Measurements from ENCODE around the gene CTU1. TPM values are rescaled to one million over a fixed set of nuclear protein-coding genes. Genes with fewer than 3 reads are reported as not detected.

Gene CTU1
- total and polyA plus RNA-seq, 2 of the 4 experiments (the other 2 are of a cell fraction) = 2.0 to 3.3 TPM

DNA sequence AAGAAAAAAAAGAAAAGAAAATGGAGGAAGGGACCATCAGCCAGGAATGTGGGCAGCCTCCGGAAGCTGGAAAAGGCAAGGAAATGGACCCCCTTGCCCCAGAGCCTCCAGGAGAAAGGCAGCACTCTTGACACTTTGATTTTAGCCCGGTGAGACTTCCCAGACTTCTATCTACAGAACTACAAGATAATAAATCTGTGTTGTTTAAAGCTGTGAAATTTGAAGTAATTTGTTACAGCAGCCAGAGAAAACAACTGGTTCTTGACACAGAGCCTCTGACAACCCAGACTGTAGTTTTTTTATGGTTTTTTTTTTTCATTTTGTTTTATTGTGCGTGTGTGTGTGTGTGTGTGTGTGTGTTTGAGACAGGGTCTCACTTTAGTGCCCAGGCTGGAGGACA, 7.6 kb downstream of the CTU1 start:
- no peak for ATAC-seq (ENCODE audit: low read depth)
- Histone ChIP-seq H3K4me2 (ENCODE audit: low read depth, low read length) (no peak overlapping the region), H3K4me1 (ENCODE audit: control insufficient read depth, insufficient read depth, low read length) (no peaks in the 10 kb centered on the region), H3K56ac (ENCODE audit: extremely low read depth, insufficient read depth, low read length) (no peak overlapping the region), H2AK5ac (ENCODE audit: low read depth, low read length) (no peak overlapping the region), H4K8ac (ENCODE audit: low read depth in 2 of 2, low read length in 2 of 2) (no peak overlapping the region), H3K4ac (ENCODE audit: low read depth, low read length) (no peak overlapping the region), H3K9me1 (ENCODE audit: insufficient read depth, low read length) (no peaks in the 10 kb centered on the region; the same call in 1 of the 2 replicates), H3K36me3 (ENCODE audit: control insufficient read depth, insufficient read depth, low read length) (peaks cover 26% of the 10 kb centered on the region), H3K9ac (ENCODE audit: low read depth, low read length) (no peak overlapping the region), H2AFZ (replicated peaks; ENCODE audit: low read length, poor library complexity) (no peak overlapping the region), H3K9me3 (ENCODE audit: control insufficient read depth, insufficient read depth, low read length) (no peaks in the 10 kb centered on the region), H3K27ac (ENCODE audit: insufficient read depth, low read length) (no peak overlapping the region), H4K5ac (ENCODE audit: low read depth, low read length) (no peak overlapping the region), H3K27me3 (ENCODE audit: control insufficient read depth, insufficient read depth, low read length) (no peaks in the 10 kb centered on the region), H3K79me1 (ENCODE audit: low read depth in 1 of 2, low read length in 2 of 2) (peaks cover 11 to 47% of the 10 kb centered on the region in 2 experiments), H3K18ac (ENCODE audit: low read depth, low read length) (no peak overlapping the region), H4K20me1 (ENCODE audit: insufficient read depth, low read length) (peaks cover 22% of the 10 kb centered on the region), H3K14ac (replicated peaks; ENCODE audit: low read depth, low read length) (no peak overlapping the region), H3K4me3 (ENCODE audit: insufficient read depth, low read depth, low read length) (no peak overlapping the region), H2BK20ac (ENCODE audit: low read depth, low read length) (no peak overlapping the region), H2BK15ac (ENCODE audit: low read depth, low read length) (no peak overlapping the region), H2AK9ac (replicated peaks; ENCODE audit: low read depth, low read length, poor library complexity) (no peak overlapping the region), H4K91ac (ENCODE audit: insufficient read depth, low read depth, low read length) (no peak overlapping the region), H2BK120ac (ENCODE audit: low read depth, low read length) (no peak overlapping the region), H3K23ac (ENCODE audit: low read depth, low read length) (no peak overlapping the region), H2BK5ac (ENCODE audit: low read depth, low read length, poor library complexity, severe bottlenecking) (no peak overlapping the region)
- dilution Hi-C loops (cut with HindIII; ENCODE audit: low sequenced_read_pairs, unreplicated experiment) = no loop called here
- intact Hi-C loops (cut with micrococcal nuclease) = loop anchor here (10.0 kb wide), 2 partner anchors 296 to 376 kb away; partner anchors contain the start of gene CLEC11A
- TF ChIP-seq, protein P1, sequence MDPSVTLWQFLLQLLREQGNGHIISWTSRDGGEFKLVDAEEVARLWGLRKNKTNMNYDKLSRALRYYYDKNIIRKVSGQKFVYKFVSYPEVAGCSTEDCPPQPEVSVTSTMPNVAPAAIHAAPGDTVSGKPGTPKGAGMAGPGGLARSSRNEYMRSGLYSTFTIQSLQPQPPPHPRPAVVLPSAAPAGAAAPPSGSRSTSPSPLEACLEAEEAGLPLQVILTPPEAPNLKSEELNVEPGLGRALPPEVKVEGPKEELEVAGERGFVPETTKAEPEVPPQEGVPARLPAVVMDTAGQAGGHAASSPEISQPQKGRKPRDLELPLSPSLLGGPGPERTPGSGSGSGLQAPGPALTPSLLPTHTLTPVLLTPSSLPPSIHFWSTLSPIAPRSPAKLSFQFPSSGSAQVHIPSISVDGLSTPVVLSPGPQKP (IDR thresholded peaks at IDR 0.05; ENCODE audit: borderline replicate concordance, low read depth, low read length) = no peak
- no peak for TF ChIP-seq SMC3 (IDR thresholded peaks at IDR 0.05; ENCODE audit: low read depth, low read length)
- TF ChIP-seq MAFK (IDR thresholded peaks at IDR 0.05; ENCODE audit: low read depth, low read length) = no peak
- TF ChIP-seq MAZ (IDR thresholded peaks at IDR 0.05; ENCODE audit: borderline replicate concordance, low read depth, low read length) = no peak
- no peak for TF ChIP-seq RCOR1 (IDR thresholded peaks at IDR 0.05; ENCODE audit: insufficient replicate concordance, low read length)
- TF ChIP-seq POLR2A (IDR thresholded peaks at IDR 0.05; ENCODE audit: low read depth, low read length) = no peak
- TF ChIP-seq MXI1 (IDR thresholded peaks at IDR 0.05; ENCODE audit: borderline replicate concordance, low read depth, low read length) = no peak
- no peak for TF ChIP-seq BHLHE40 (IDR thresholded peaks at IDR 0.05; ENCODE audit: low read depth, low read length)
- TF ChIP-seq, protein P2, sequence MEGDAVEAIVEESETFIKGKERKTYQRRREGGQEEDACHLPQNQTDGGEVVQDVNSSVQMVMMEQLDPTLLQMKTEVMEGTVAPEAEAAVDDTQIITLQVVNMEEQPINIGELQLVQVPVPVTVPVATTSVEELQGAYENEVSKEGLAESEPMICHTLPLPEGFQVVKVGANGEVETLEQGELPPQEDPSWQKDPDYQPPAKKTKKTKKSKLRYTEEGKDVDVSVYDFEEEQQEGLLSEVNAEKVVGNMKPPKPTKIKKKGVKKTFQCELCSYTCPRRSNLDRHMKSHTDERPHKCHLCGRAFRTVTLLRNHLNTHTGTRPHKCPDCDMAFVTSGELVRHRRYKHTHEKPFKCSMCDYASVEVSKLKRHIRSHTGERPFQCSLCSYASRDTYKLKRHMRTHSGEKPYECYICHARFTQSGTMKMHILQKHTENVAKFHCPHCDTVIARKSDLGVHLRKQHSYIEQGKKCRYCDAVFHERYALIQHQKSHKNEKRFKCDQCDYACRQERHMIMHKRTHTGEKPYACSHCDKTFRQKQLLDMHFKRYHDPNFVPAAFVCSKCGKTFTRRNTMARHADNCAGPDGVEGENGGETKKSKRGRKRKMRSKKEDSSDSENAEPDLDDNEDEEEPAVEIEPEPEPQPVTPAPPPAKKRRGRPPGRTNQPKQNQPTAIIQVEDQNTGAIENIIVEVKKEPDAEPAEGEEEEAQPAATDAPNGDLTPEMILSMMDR (conservative IDR thresholded peaks at IDR 0.05; ENCODE audit: low read depth, low read length) = no peak
- TF ChIP-seq FOS (IDR thresholded peaks at IDR 0.05; ENCODE audit: low read depth, low read length) = no peak
- no peak for TF ChIP-seq RAD21 (IDR thresholded peaks at IDR 0.05; ENCODE audit: low read length)
- TF ChIP-seq, protein P3, sequence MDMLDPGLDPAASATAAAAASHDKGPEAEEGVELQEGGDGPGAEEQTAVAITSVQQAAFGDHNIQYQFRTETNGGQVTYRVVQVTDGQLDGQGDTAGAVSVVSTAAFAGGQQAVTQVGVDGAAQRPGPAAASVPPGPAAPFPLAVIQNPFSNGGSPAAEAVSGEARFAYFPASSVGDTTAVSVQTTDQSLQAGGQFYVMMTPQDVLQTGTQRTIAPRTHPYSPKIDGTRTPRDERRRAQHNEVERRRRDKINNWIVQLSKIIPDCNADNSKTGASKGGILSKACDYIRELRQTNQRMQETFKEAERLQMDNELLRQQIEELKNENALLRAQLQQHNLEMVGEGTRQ (IDR thresholded peaks at IDR 0.05; ENCODE audit: low read depth, low read length) = no peak
- TF ChIP-seq RFX5 (IDR thresholded peaks at IDR 0.05; ENCODE audit: low read depth, low read length) = no peak
- no peak for TF ChIP-seq NFE2L2 (IDR thresholded peaks at IDR 0.05; ENCODE audit: low read depth, low read length)
- no peak for DNase-seq
- in situ Hi-C loops (cut with MboI; ENCODE audit: low sequenced_read_pairs) = no loop called here
- no CpG with 5 or more reads among the region's 3 CpGs for WGBS, 2 experiments (ENCODE audit: extremely low coverage in 2 of 2, insufficient read length in 1 of 2)
- CTCF ChIA-PET = interaction anchor here (0.6 kb wide), 1 partner anchor 179 kb away, joined by 3 read pairs; no protein-coding TSS in a partner anchor
- POLR2A ChIA-PET (ENCODE audit: unreplicated experiment) = no interaction called here
- no TSS peak for BruUV-seq (replicated peaks)

All from IMR-90 (cell line).